Prostate gland (tissue), 2 donors: Measurements from ENCODE around the gene MLN. TPM values are rescaled to one million over a fixed set of nuclear protein-coding genes. Genes with fewer than 3 reads are reported as not detected.

Experiments
- DNase-seq: peaks from one replicate; pipeline ENCODE4 v3.0.0-alpha.2; 2019; ENCODE audit warnings: low spot score
- H3K27ac ChIP-seq, 2 donors: fragments of 200-600 bp; sonication (generic); 2 replicates each; pipeline ENCODE4 v1.5.1; 2017 to 2019
- H3K27me3 ChIP-seq: fragments of 200-600 bp; sonication (generic); replicated peaks from 2 replicates; pipeline ENCODE4 v1.5.1; 2019; ENCODE audit not compliant: insufficient read depth
- H3K36me3 ChIP-seq, 2 donors: fragments of 200-600 bp; sonication (generic); 1 replicate in 1 of 2; 2 replicates in 1 of 2; pipeline versions ENCODE4 v1.5.1 to v1.8.1; 2017 to 2019
- H3K4me1 ChIP-seq: fragments of 200-600 bp; sonication (generic); replicated peaks from 2 replicates; pipeline ENCODE4 v1.5.1; 2019
- H3K4me3 ChIP-seq, 2 donors: fragments of 200-600 bp; sonication (generic); 2 replicates each; pipeline ENCODE4 v1.5.1; 2017 to 2019
- H3K9me3 ChIP-seq: fragments of 200-600 bp; sonication (generic); 2 replicates; pipeline ENCODE4 v1.5.1; 2017
- CTCF ChIP-seq, 4 experiments: fragments of 200-600 bp in 2 of 4; fragments of 450-650 bp in 2 of 4; sonication (generic) in 2 of 4; IDR thresholded peaks; 1 replicate in 3 of 4; 2 replicates in 1 of 4; pipeline ENCODE4 v1.5.1; 2016 to 2019; ENCODE audit warnings: antibody characterized with exemption in 4 of 4, mild to moderate bottlenecking in 2 of 4, moderate library complexity in 2 of 4
- POLR2A ChIP-seq: fragments of 450-650 bp; IDR thresholded peaks from one replicate; pipeline ENCODE4 v1.6.1; 2016; ENCODE audit warnings: antibody characterized with exemption, mild to moderate bottlenecking
- POLR2AphosphoS5 ChIP-seq: sonication (generic); formaldehyde crosslinking; IDR thresholded peaks from one replicate; pipeline ENCODE4 v1.6.1; 2017; ENCODE audit warnings: antibody characterized with exemption
- WGBS: methylation state at CpG from one replicate; pipeline ENCODE4 v1.1.5; 2018; 5-methylcytosine and 5-hydroxymethylcytosine counted together
- intact Hi-C: fragments of 100-400 bp; cut with DNase I; formaldehyde crosslinking; loops from one replicate; pipeline ENCODE4 v1.14.2; 2022
- total RNA-seq, 2 donors: library from RNA; depleted of rRNA; stranded (reverse); fragments of >200 nt; gene quantifications; one replicate each; pipeline ENCODE4 v1.1.0, GENCODE V29; 2016

The MLN gene
- total RNA-seq, 2 donors from 2014 or later: not detected

GRCh38 chr6:33789550-33789895, 14.3 kb downstream of the MLN start:
- DNase-seq: no peak
- TF ChIP-seq POLR2A (no peak), POLR2AphosphoS5 (no peak), CTCF (IDR thresholded peaks at IDR 0.05) (no peak)
- WGBS: 89% methylated on average over 11 of the region's 11 CpGs
- H3K4me3 ChIP-seq: no peak overlapping the region
- peaks cover 12% of the 10 kb centered on the region for H3K4me1 ChIP-seq
- H3K36me3 ChIP-seq: no peaks in the 10 kb centered on the region
- no peaks in the 10 kb centered on the region for H3K9me3 ChIP-seq
- no peaks in the 10 kb centered on the region for H3K27me3 ChIP-seq
- peak overlapping the region in 1 of 2 donors; percentile 97 for H3K27ac ChIP-seq
- intact Hi-C loops: loop anchor here (10.0 kb wide), 1 partner anchor 335 kb away; the partner anchor contains the start of gene ZBTB9

GRCh38 chr6:33788694-33789549, 14.9 kb downstream of the MLN start, which contains the start of gene LEMD2:
TSS of gene LEMD2 (minus strand) at chr6:33789130. CDS start at chr6:33789116, 14 bp downstream.
- Histone ChIP-seq H3K9me3 (no peaks in the 10 kb centered on the region), H3K27me3 (no peaks in the 10 kb centered on the region), H3K4me1 (peaks cover 12% of the 10 kb centered on the region), H3K27ac (peak within 1 kb of the TSS; percentile 90 to 97), H3K36me3 (peaks cover 0 to 3% of the 10 kb centered on the region in 2 donors), H3K4me3 (peak within 1 kb of the TSS; percentile 85 to 91)
- TF ChIP-seq CTCF (IDR thresholded peaks at IDR 0.05) (peak in 1 of 4 experiments; percentile 31), POLR2A (peak; percentile 96), POLR2AphosphoS5 (peak; percentile 92)
- whole genome bisulfite sequencing: 6% methylated on average over 57 of the region's 86 CpGs
- intact Hi-C loops: loop anchor here (10.0 kb wide), 1 partner anchor 334 kb away; the partner anchor contains the start of gene ZBTB9
- peak; percentile 87 for DNase-seq

- Histone ChIP-seq H3K4me3 (peak overlapping the region; percentile 85 to 91), H3K9me3 (no peaks in the 10 kb centered on the region), H3K4me1 (peaks cover 12% of the 10 kb centered on the region), H3K27me3 (no peaks in the 10 kb centered on the region), H3K36me3 (peaks cover 0 to 10% of the 10 kb centered on the region in 2 donors), H3K27ac (peak overlapping the region; percentile 90 to 97)
- TF ChIP-seq POLR2A: peak; percentile 54
- no peak for TF ChIP-seq CTCF (IDR thresholded peaks at IDR 0.05)
- TF ChIP-seq POLR2AphosphoS5: peak; percentile 60
- DNase-seq: peak; percentile 55
- intact Hi-C loops: loop anchor here (10.0 kb wide), 1 partner anchor 333 kb away; the partner anchor contains the start of gene ZBTB9
- WGBS: 0% methylated on average over 33 of the region's 53 CpGs
These were observed 15.7 kb downstream of the MLN start for GRCh38 chr6:33787954-33788693.

- WGBS: 28% methylated on average over 7 of the region's 7 CpGs
- TF ChIP-seq CTCF (IDR thresholded peaks at IDR 0.05): no peak
- no peak for TF ChIP-seq POLR2A
- H3K27me3 ChIP-seq: no peaks in the 10 kb centered on the region
- no peaks in the 10 kb centered on the region for H3K9me3 ChIP-seq
- peaks cover 12% of the 10 kb centered on the region for H3K4me1 ChIP-seq
- peak overlapping the region; percentile 85 to 91 for H3K4me3 ChIP-seq
- peak; percentile 33 for DNase-seq
- intact Hi-C loops: loop anchor here (10.0 kb wide), 1 partner anchor 333 kb away; the partner anchor contains the start of gene ZBTB9
- peak overlapping the region; percentile 90 to 97 for H3K27ac ChIP-seq
- peaks cover 0 to 10% of the 10 kb centered on the region in 2 donors for H3K36me3 ChIP-seq
These were observed 16.4 kb downstream of the MLN start for GRCh38 chr6:33787346-33787953.
